ENCODE results near the gene DNM1L.

DNM1L gene

DNA sequence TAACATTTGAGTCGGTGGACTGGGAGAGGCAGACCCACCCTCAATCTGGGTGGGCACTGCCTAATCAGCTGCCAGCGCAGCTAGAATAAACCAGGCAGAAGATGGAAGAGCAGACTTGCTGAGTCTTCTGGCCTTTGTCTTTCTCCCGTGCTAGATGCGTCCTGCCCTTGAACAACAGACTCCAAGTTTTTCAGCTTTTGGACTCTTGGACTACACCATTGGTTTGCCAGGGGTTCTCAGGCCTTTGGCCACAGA lies 27.2 kb upstream of the DNM1L start:
- no peak for TF ChIP-seq CTCF (IDR thresholded peaks at IDR 0.05; ENCODE audit: extremely low read depth, insufficient read depth, missing control alignments)
- in situ Hi-C loops (cut with MboI; ENCODE audit: low pct_unique_long_range_greater_than_20kb, low sequenced_read_pairs, unreplicated experiment): no loop called here

DNA sequence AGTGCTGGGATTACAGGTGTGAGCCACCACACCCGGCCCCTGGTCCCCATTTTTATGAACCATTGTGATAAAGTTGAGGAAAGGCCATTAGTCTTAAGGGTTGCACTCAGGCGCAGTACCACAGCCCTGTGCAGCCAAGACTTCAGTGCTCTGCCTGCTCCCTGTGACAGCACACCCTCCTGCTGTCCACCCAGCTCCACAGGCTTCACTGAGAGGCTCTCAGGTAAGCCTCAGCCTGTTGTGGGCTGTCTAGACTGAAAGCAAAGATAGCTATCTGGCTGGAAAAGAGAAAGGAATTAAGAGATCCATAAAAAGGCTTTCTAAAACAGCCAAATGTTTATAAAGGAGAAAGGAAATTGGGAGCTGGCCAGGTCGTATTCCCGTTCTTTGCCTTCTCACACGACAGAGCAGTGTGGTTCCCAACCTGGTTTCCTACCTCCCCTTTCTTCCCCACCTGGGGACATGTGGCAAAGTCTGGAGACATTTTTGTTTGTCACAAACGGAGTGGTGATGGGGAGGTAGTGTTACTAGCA lies 19.1 kb upstream of the DNM1L start:
- DNase-seq (ENCODE audit: low spot score): no peak
- in situ Hi-C loops (cut with MboI; ENCODE audit: low pct_unique_long_range_greater_than_20kb, low sequenced_read_pairs, unreplicated experiment): no loop called here
- TF ChIP-seq CTCF (IDR thresholded peaks at IDR 0.05; ENCODE audit: extremely low read depth, insufficient read depth, missing control alignments): no peak

More for the DNA sequence above, 27.2 kb upstream of the DNM1L start:
- no peak for DNase-seq (ENCODE audit: low spot score)

DNA sequence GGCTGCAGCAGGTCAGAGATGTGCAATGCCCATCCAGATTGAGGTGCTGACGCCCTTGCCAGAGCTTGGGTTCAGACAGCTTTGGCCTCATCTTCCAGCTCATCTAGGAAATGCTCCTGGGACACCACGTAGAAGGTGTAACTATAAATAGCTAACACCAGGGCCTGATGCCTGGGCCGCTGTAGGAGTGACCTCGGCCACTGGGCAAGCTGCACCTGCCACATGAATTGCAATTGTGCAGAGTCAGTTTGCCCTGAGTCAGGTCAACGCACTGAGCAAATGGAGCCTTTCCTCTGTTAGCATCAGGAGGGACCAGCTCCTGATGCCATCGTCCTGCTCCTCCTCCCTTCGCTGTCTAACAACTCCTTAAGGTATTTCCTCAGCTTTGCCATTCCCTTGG lies 17.4 kb upstream of the DNM1L start:
- in situ Hi-C loops (cut with MboI; ENCODE audit: low pct_unique_long_range_greater_than_20kb, low sequenced_read_pairs, unreplicated experiment): no loop called here
- no peak for TF ChIP-seq CTCF (IDR thresholded peaks at IDR 0.05; ENCODE audit: extremely low read depth, insufficient read depth, missing control alignments)
- no peak for DNase-seq (ENCODE audit: low spot score)

GRCh38 chr12:32662665-32663064 lies 16.4 kb upstream of the DNM1L start:
- no peak for DNase-seq (ENCODE audit: low spot score)
- no peak for TF ChIP-seq CTCF (IDR thresholded peaks at IDR 0.05; ENCODE audit: extremely low read depth, insufficient read depth, missing control alignments)
- in situ Hi-C loops (cut with MboI; ENCODE audit: low pct_unique_long_range_greater_than_20kb, low sequenced_read_pairs, unreplicated experiment): no loop called here

DNA sequence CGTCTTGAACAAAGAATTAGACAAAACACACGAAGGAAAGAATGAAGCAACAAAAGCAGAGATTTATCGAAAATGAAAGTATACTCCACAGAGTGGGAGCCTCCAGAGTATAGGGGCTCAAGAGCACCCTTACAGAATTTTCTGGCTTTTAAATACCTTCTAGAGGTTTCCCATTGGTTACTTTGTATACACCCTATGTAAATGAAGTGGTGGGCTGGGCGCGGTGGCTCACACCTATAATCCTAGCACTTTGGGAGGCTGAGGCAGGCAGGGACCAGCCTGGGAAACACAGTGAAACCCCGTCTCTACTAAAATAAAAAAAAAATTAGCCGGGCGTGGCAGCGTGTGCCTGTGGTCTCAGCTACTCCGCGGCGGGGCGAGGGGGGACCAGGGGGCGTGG lies 13.1 kb upstream of the DNM1L start:
- TF ChIP-seq CTCF (IDR thresholded peaks at IDR 0.05; ENCODE audit: extremely low read depth, insufficient read depth, missing control alignments): no peak
- in situ Hi-C loops (cut with MboI; ENCODE audit: low pct_unique_long_range_greater_than_20kb, low sequenced_read_pairs, unreplicated experiment): no loop called here
- DNase-seq (ENCODE audit: low spot score): no peak

GRCh38 chr12:32669584-32669983 lies 9.5 kb upstream of the DNM1L start:
- no peak for TF ChIP-seq CTCF (IDR thresholded peaks at IDR 0.05; ENCODE audit: extremely low read depth, insufficient read depth, missing control alignments)
- no peak for DNase-seq (ENCODE audit: low spot score)
- in situ Hi-C loops (cut with MboI; ENCODE audit: low pct_unique_long_range_greater_than_20kb, low sequenced_read_pairs, unreplicated experiment): no loop called here
